ENCODE results near the gene PGGT1B.

The PGGT1B gene

DNA sequence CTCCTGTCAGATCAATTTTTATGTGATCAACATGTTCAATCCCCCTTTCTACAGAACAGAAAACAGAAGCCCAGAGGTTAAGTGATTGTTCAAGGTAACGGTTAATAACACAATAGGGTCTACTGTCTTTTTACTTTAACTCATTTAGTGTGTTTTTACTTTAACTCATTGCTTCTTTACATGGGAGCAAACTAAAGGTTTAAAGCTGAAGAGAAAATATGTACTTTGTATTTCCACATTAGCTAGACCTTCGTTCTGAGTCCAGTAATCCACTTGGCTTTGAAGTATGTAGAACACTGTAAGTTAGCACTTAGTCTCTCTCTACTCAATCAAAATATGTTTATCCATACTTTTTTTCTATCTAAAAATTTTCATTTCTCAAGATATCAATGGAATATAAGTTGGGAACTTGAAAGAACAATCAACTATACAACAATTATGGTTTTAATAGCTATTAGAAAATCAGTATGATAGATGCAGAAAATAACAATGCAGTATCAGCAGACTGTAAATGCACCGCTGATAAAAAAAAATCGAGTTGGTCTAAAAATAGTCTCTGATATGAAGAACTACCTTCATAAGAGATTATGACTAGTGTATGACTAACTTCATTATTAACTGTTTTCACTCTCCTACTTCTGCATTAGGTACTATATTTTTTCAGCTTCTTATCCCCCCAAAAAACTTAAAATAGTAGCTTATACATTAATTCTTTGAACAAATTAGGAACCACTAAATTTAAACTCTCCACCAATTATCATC is 20.6 kb downstream of the PGGT1B start:
- Histone ChIP-seq H3K4me3 (ENCODE audit: low read depth, low read length) (no peak overlapping the region), H3K9me3 (ENCODE audit: control insufficient read depth, low read length) (no peaks in the 10 kb centered on the region), H3K4me1 (no peaks in the 10 kb centered on the region), H3K27me3 (ENCODE audit: control insufficient read depth, insufficient read depth, low read length) (no peaks in the 10 kb centered on the region), H3K27ac (no peak overlapping the region), H3K36me3 (ENCODE audit: control insufficient read depth, insufficient read depth, low read length) (no peaks in the 10 kb centered on the region), H3K9ac (no peak overlapping the region), H2AFZ (no peak overlapping the region), H3K4me2 (ENCODE audit: low read length) (no peak overlapping the region), H3K79me2 (peaks cover 6% of the 10 kb centered on the region)
- TF ChIP-seq, protein P1, sequence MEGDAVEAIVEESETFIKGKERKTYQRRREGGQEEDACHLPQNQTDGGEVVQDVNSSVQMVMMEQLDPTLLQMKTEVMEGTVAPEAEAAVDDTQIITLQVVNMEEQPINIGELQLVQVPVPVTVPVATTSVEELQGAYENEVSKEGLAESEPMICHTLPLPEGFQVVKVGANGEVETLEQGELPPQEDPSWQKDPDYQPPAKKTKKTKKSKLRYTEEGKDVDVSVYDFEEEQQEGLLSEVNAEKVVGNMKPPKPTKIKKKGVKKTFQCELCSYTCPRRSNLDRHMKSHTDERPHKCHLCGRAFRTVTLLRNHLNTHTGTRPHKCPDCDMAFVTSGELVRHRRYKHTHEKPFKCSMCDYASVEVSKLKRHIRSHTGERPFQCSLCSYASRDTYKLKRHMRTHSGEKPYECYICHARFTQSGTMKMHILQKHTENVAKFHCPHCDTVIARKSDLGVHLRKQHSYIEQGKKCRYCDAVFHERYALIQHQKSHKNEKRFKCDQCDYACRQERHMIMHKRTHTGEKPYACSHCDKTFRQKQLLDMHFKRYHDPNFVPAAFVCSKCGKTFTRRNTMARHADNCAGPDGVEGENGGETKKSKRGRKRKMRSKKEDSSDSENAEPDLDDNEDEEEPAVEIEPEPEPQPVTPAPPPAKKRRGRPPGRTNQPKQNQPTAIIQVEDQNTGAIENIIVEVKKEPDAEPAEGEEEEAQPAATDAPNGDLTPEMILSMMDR (IDR thresholded peaks at IDR 0.05): no peak

DNA sequence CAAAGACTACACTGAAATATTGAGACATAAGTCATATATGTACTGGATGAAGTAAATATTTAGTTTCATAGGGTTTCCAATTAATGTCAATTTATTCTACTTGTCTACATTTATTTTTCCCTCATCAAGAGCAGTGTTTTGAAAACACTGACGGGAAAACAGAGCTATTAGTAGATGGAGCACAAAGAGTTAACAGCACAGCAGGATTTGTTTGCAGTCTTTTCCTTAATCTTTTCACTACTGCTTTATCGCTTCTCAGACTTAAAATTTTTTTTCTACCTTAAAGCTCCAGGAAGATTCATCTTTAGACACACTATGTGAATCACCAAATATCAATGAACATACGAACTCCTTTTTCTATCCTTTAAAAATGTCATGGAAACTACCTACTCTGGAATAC is 25.6 kb downstream of the PGGT1B start:
- H3K27ac ChIP-seq: no peak overlapping the region
- TF ChIP-seq, protein P1 (IDR thresholded peaks at IDR 0.05): no peak
- no peaks in the 10 kb centered on the region for H3K4me1 ChIP-seq
- no peaks in the 10 kb centered on the region for H3K9me3 ChIP-seq (ENCODE audit: control insufficient read depth, low read length)
- no peak overlapping the region for H3K4me2 ChIP-seq (ENCODE audit: low read length)
- H2AFZ ChIP-seq: no peak overlapping the region
- no peaks in the 10 kb centered on the region for H3K79me2 ChIP-seq
- H3K9ac ChIP-seq: no peak overlapping the region
- H3K4me3 ChIP-seq (ENCODE audit: low read depth, low read length): no peak overlapping the region
- H3K36me3 ChIP-seq (ENCODE audit: control insufficient read depth, insufficient read depth, low read length): no peaks in the 10 kb centered on the region
- H3K27me3 ChIP-seq (ENCODE audit: control insufficient read depth, insufficient read depth, low read length): no peaks in the 10 kb centered on the region

DNA sequence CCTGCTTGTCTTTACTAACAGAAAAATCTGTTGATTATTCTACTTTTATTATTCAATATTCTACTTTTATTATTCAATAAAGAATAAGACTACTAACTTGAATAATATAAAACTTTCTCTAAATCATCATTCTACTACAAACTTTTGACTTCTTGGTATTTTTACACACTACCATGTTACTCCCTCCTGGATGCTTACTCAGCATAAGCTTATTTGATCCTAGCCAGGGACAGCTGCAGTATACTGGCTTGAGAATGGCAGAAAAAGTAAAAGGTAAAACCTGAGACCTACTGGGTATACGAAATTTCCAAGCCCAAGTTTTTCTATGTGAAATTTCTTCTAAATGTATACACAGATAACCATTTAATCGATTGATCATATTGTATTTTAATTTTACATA is 26.1 kb downstream of the PGGT1B start:
- TF ChIP-seq, protein P1 (IDR thresholded peaks at IDR 0.05): no peak
- no peaks in the 10 kb centered on the region for H3K9me3 ChIP-seq (ENCODE audit: control insufficient read depth, low read length)
- no peak overlapping the region for H3K9ac ChIP-seq
- no peaks in the 10 kb centered on the region for H3K27me3 ChIP-seq (ENCODE audit: control insufficient read depth, insufficient read depth, low read length)
- H3K4me1 ChIP-seq: no peaks in the 10 kb centered on the region
- H3K4me2 ChIP-seq (ENCODE audit: low read length): no peak overlapping the region
- no peak overlapping the region for H3K27ac ChIP-seq
- no peak overlapping the region for H3K4me3 ChIP-seq (ENCODE audit: low read depth, low read length)
- no peak overlapping the region for H2AFZ ChIP-seq
- H3K36me3 ChIP-seq (ENCODE audit: control insufficient read depth, insufficient read depth, low read length): no peaks in the 10 kb centered on the region
- H3K79me2 ChIP-seq: no peaks in the 10 kb centered on the region

DNA sequence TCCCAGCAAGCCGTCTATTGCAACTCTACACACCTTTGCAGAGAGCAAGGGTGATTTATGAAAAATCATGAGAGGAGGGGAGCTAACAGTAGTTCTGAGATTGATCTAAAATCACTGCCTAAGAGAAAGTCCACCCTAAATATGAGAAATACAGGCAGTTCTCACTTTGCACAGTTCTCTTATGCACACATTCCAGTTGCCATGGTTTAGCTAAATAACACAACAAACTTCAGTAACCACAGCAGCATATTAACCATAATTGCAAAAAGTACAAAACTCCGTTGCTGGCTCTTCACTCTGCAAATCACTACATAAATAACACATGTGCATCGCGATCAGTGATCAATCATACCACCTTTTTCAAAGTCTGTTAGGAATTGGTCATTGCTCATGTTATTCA is 31.1 kb downstream of the PGGT1B start:
- no peak overlapping the region for H3K9ac ChIP-seq
- no peaks in the 10 kb centered on the region for H3K4me1 ChIP-seq
- TF ChIP-seq, protein P1 (IDR thresholded peaks at IDR 0.05): no peak
- no peak overlapping the region for H2AFZ ChIP-seq
- H3K4me2 ChIP-seq (ENCODE audit: low read length): no peak overlapping the region
- H3K27me3 ChIP-seq (ENCODE audit: control insufficient read depth, insufficient read depth, low read length): no peaks in the 10 kb centered on the region
- no peak overlapping the region for H3K4me3 ChIP-seq (ENCODE audit: low read depth, low read length)
- no peak overlapping the region for H3K27ac ChIP-seq
- no peaks in the 10 kb centered on the region for H3K79me2 ChIP-seq
- no peaks in the 10 kb centered on the region for H3K36me3 ChIP-seq (ENCODE audit: control insufficient read depth, insufficient read depth, low read length)
- no peaks in the 10 kb centered on the region for H3K9me3 ChIP-seq (ENCODE audit: control insufficient read depth, low read length)

DNA sequence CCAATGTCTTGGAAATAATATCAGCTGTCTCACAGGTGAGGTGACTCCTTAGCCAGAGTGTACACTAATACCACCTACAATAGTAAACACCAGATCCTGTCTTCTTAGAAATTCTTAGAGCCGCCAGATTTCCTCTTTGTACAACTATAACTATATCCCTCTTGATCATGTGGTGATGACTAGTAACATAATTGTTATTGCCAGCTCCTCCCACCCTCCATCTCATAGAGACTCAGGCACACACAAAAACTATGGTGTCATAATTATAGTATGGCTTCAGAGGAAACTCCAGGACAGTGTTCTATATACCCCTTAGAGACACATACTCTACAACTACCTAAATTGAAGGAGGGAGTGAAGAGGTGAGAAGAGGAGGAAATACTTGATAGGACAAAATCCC is 33.1 kb downstream of the PGGT1B start:
- H3K36me3 ChIP-seq (ENCODE audit: control insufficient read depth, insufficient read depth, low read length): no peaks in the 10 kb centered on the region
- no peaks in the 10 kb centered on the region for H3K4me1 ChIP-seq
- H3K4me2 ChIP-seq (ENCODE audit: low read length): no peak overlapping the region
- no peak overlapping the region for H2AFZ ChIP-seq
- H3K27me3 ChIP-seq (ENCODE audit: control insufficient read depth, insufficient read depth, low read length): no peaks in the 10 kb centered on the region
- no peaks in the 10 kb centered on the region for H3K79me2 ChIP-seq
- no peaks in the 10 kb centered on the region for H3K9me3 ChIP-seq (ENCODE audit: control insufficient read depth, low read length)
- H3K4me3 ChIP-seq (ENCODE audit: low read depth, low read length): no peak overlapping the region
- H3K9ac ChIP-seq: no peak overlapping the region
- TF ChIP-seq, protein P1 (IDR thresholded peaks at IDR 0.05): no peak
- no peak overlapping the region for H3K27ac ChIP-seq

All from parathyroid adenoma (tissue), 2 donors.